Keratinocyte (primary cell): ENCODE results near the gene SPACA7. TPM values are rescaled to one million over a fixed set of nuclear protein-coding genes. Genes with fewer than 3 reads are reported as not detected.

Experiments used
- DNase-seq: peaks from one replicate; pipeline ENCODE4 v3.0.0-alpha.2; 2011; ENCODE audit warnings: low read depth, missing footprints, low spot score
- FAIRE-seq: peaks from 2 replicates; lab custom pipeline; 2011; peaks lifted over from hg19 to GRCh38; lab: Jason Lieb, UNC
- H2AFZ ChIP-seq: 2 replicates; pipeline ENCODE4 v1.6.0; 2012; ENCODE audit warnings: low read length, control low read depth, inconsistent platforms; ENCODE audit not compliant: control insufficient read depth
- H3K27ac ChIP-seq: 2 replicates; pipeline ENCODE4 v1.5.1; 2011; ENCODE audit warnings: low read length; ENCODE audit not compliant: control insufficient read depth, insufficient read depth
- H3K27me3 ChIP-seq: 3 replicates; pipeline ENCODE4 v1.6.0; 2011; ENCODE audit warnings: low read length; ENCODE audit not compliant: control insufficient read depth, insufficient read depth; ENCODE audit errors: extremely low read depth
- H3K36me3 ChIP-seq, 2 experiments: 2 replicates in 1 of 2; 3 replicates in 1 of 2; pipeline ENCODE4 v1.5.1; 2011; ENCODE audit warnings: low read length in 2 of 2, mild to moderate bottlenecking in 1 of 2; ENCODE audit not compliant: control insufficient read depth in 2 of 2, insufficient read depth in 2 of 2; ENCODE audit errors: extremely low read depth in 1 of 2
- H3K4me1 ChIP-seq: 3 replicates; pipeline ENCODE4 v1.5.1; 2011; ENCODE audit warnings: low read length; ENCODE audit not compliant: control insufficient read depth, insufficient read depth; ENCODE audit errors: extremely low read depth
- H3K4me2 ChIP-seq: 3 replicates; pipeline ENCODE4 v1.6.0; 2011; ENCODE audit warnings: low read depth, low read length; ENCODE audit not compliant: control insufficient read depth, insufficient read depth; ENCODE audit errors: extremely low read depth
- H3K4me3 ChIP-seq, 3 experiments: fragments of 200-600 bp in 1 of 3; sonication (generic) in 1 of 3; 2 replicates in 2 of 3; 3 replicates in 1 of 3; pipeline ENCODE4 v1.5.1; 2011 to 2016; ENCODE audit warnings: low read length in 3 of 3, mild to moderate bottlenecking in 3 of 3, control low read depth in 2 of 3, inconsistent platforms in 1 of 3, low read depth in 1 of 3, mixed read lengths in 1 of 3, mixed run types in 1 of 3, moderate library complexity in 1 of 3; ENCODE audit not compliant: control insufficient read depth in 2 of 3, insufficient read depth in 2 of 3; ENCODE audit errors: extremely low read depth in 1 of 3
- H3K79me2 ChIP-seq: 2 replicates; pipeline ENCODE4 v1.6.0; 2012; ENCODE audit warnings: low read length; ENCODE audit not compliant: control insufficient read depth, insufficient read depth
- H3K9ac ChIP-seq: 3 replicates; pipeline ENCODE4 v1.6.0; 2011; ENCODE audit warnings: low read length; ENCODE audit not compliant: control insufficient read depth, insufficient read depth; ENCODE audit errors: extremely low read depth
- H3K9me1 ChIP-seq: 3 replicates; pipeline ENCODE4 v1.6.0; 2011; ENCODE audit warnings: low read length; ENCODE audit not compliant: control insufficient read depth, insufficient read depth; ENCODE audit errors: extremely low read depth
- H3K9me3 ChIP-seq: 2 replicates; pipeline ENCODE4 v1.5.1; 2012; ENCODE audit warnings: low read depth, low read length; ENCODE audit not compliant: control insufficient read depth
- H4K20me1 ChIP-seq: 3 replicates; pipeline ENCODE4 v1.6.0; 2011; ENCODE audit warnings: low read length; ENCODE audit not compliant: control insufficient read depth, insufficient read depth; ENCODE audit errors: extremely low read depth
- EZH2 ChIP-seq: IDR thresholded peaks from one replicate; pipeline ENCODE4 v1.6.1; 2012; ENCODE audit warnings: inconsistent platforms, mild to moderate bottlenecking, low read length, moderate library complexity
- dilution Hi-C: fragments of 300-500 bp; cut with MboI; formaldehyde crosslinking; loops from one replicate; pipeline ENCODE4 v1.7.0; 2020; ENCODE audit warnings: low sequenced_read_pairs; ENCODE audit not compliant: extremely low pct_ligation_motif_present
- polyA plus RNA-seq, 5 experiments: library from polyadenylated mRNA; depleted of rRNA in 3 of 5; stranded (reverse) in 3 of 5; stranded (forward) in 1 of 5; unstranded in 1 of 5; fragments of >200 nt; gene quantifications; 1 replicate in 1 of 5; 2 replicates in 3 of 5; 3 replicates in 1 of 5; pipeline versions ENCODE4 v1.2.1 to v1.2.3, GENCODE V29; 2011 to 2012; ENCODE audit warnings: missing spikeins in 2 of 5, low read depth in 1 of 5, low replicate concordance in 1 of 5
- TF ChIP-seq, protein P1 (sequence below), 3 experiments: IDR thresholded peaks in 1 of 3; conservative IDR thresholded peaks in 1 of 3; optimal IDR thresholded peaks in 1 of 3; 2 replicates in 2 of 3; 3 replicates in 1 of 3; pipeline versions ENCODE3 to v1.5.1; 2011; ENCODE audit warnings: low read length in 3 of 3, mild to moderate bottlenecking in 3 of 3, moderate library complexity in 2 of 3, control low read depth in 1 of 3, inconsistent platforms in 1 of 3; ENCODE audit not compliant: insufficient read depth in 2 of 3; ENCODE audit errors: extremely low read depth in 1 of 3

Gene SPACA7
- polyA plus RNA-seq, 1 donor (not counting 4 experiments of a cell fraction or from before 2014, with no cell fraction given), result not detected

- no peak overlapping the region for H2AFZ ChIP-seq
- H4K20me1 ChIP-seq, result no peaks in the 10 kb centered on the region
- H3K4me2 ChIP-seq, result no peak overlapping the region
- no peak overlapping the region for H3K27ac ChIP-seq
- dilution Hi-C loops, result no loop called here
- H3K79me2 ChIP-seq, result no peaks in the 10 kb centered on the region
- H3K27me3 ChIP-seq, result no peaks in the 10 kb centered on the region
- H3K9me3 ChIP-seq, result peaks cover 5% of the 10 kb centered on the region
- no peak for TF ChIP-seq EZH2
- TF ChIP-seq, protein P1, sequence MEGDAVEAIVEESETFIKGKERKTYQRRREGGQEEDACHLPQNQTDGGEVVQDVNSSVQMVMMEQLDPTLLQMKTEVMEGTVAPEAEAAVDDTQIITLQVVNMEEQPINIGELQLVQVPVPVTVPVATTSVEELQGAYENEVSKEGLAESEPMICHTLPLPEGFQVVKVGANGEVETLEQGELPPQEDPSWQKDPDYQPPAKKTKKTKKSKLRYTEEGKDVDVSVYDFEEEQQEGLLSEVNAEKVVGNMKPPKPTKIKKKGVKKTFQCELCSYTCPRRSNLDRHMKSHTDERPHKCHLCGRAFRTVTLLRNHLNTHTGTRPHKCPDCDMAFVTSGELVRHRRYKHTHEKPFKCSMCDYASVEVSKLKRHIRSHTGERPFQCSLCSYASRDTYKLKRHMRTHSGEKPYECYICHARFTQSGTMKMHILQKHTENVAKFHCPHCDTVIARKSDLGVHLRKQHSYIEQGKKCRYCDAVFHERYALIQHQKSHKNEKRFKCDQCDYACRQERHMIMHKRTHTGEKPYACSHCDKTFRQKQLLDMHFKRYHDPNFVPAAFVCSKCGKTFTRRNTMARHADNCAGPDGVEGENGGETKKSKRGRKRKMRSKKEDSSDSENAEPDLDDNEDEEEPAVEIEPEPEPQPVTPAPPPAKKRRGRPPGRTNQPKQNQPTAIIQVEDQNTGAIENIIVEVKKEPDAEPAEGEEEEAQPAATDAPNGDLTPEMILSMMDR (optimal IDR thresholded peaks at IDR 0.05 in 1 of 3, IDR thresholded peaks at IDR 0.05 in 1 of 3, conservative IDR thresholded peaks at IDR 0.05 in 1 of 3; ENCODE audit: extremely low read depth in 1 of 3, insufficient read depth in 2 of 3, low read length in 3 of 3), result no peak
- H3K4me3 ChIP-seq, result no peak overlapping the region
- FAIRE-seq (no peak), DNase-seq (no peak)
- H3K9me1 ChIP-seq, result no peaks in the 10 kb centered on the region
- no peaks in the 10 kb centered on the region for H3K36me3 ChIP-seq
- no peaks in the 10 kb centered on the region for H3K4me1 ChIP-seq
- no peak overlapping the region for H3K9ac ChIP-seq
Measured at GRCh38 chr13:112341446-112341845, 34.7 kb upstream of the SPACA7 start.

- Histone ChIP-seq H3K4me2 (no peak overlapping the region), H3K36me3 (no peaks in the 10 kb centered on the region), H3K9me3 (peaks cover 5% of the 10 kb centered on the region), H3K4me3 (no peak overlapping the region), H3K27me3 (no peaks in the 10 kb centered on the region), H2AFZ (no peak overlapping the region), H3K79me2 (no peaks in the 10 kb centered on the region), H4K20me1 (no peaks in the 10 kb centered on the region), H3K27ac (no peak overlapping the region), H3K9me1 (no peaks in the 10 kb centered on the region), H3K9ac (no peak overlapping the region), H3K4me1 (no peaks in the 10 kb centered on the region)
- dilution Hi-C loops, result no loop called here
- no peak for DNase-seq
- no peak for TF ChIP-seq EZH2
- TF ChIP-seq, protein P1 (optimal IDR thresholded peaks at IDR 0.05 in 1 of 3, IDR thresholded peaks at IDR 0.05 in 1 of 3, conservative IDR thresholded peaks at IDR 0.05 in 1 of 3; ENCODE audit: extremely low read depth in 1 of 3, insufficient read depth in 2 of 3, low read length in 3 of 3), result no peak
- no peak for FAIRE-seq
Measured at GRCh38 chr13:112341976-112342735, 34.0 kb upstream of the SPACA7 start.
